ENCODE measurements around the gene S100A13.
"Not testable (repeated sequence)": the region's sequence is repeated elsewhere in the genome, so short reads cannot be mapped to it uniquely, and the experiment has no call there.

S100A13 gene

GRCh38 chr1:153599847-153600246 is 27.5 kb downstream of the S100A13 start:
- no peak for DNase-seq

GRCh38 chr1:153598309-153599172 is 28.8 kb downstream of the S100A13 start:
- peak; percentile 20 for DNase-seq

GRCh38 chr1:153597206-153597605 is 30.1 kb downstream of the S100A13 start:
- DNase-seq: peak; percentile 18

- DNase-seq: no peak
Measured at GRCh38 chr1:153592748-153593147, 34.6 kb downstream of the S100A13 start.

- DNase-seq: no peak
Measured at GRCh38 chr1:153588482-153588881, 38.8 kb downstream of the S100A13 start.

GRCh38 chr1:153588033-153588432 is 39.3 kb downstream of the S100A13 start:
- not testable (repeated sequence) for DNase-seq

GRCh38 chr1:153587314-153587713 is 40.0 kb downstream of the S100A13 start:
- DNase-seq: no peak

GRCh38 chr1:153586347-153586746 is 41.0 kb downstream of the S100A13 start:
- no peak for DNase-seq

- DNase-seq: no peak
Measured at GRCh38 chr1:153585006-153585405, 42.3 kb downstream of the S100A13 start.

GRCh38 chr1:153583976-153584375 is 43.3 kb downstream of the S100A13 start:
- no peak for DNase-seq

GRCh38 chr1:153583514-153583913 is 43.8 kb downstream of the S100A13 start:
- DNase-seq: not testable (repeated sequence)

GRCh38 chr1:153582836-153583235 is 44.5 kb downstream of the S100A13 start:
- not testable (repeated sequence) for DNase-seq

- DNase-seq: no peak
Measured at GRCh38 chr1:153578936-153579335, 48.4 kb downstream of the S100A13 start.

GRCh38 chr1:153578490-153578889 is 48.8 kb downstream of the S100A13 start:
- DNase-seq: no peak

GRCh38 chr1:153577624-153578051 is 49.7 kb downstream of the S100A13 start:
- DNase-seq: no peak

GRCh38 chr1:153577138-153577537 is 50.2 kb downstream of the S100A13 start:
- no peak for DNase-seq

GRCh38 chr1:153575497-153575896 is 51.8 kb downstream of the S100A13 start:
- not testable (repeated sequence) for DNase-seq

- DNase-seq: not testable (repeated sequence)
Measured at GRCh38 chr1:153575081-153575491, 52.2 kb downstream of the S100A13 start.

GRCh38 chr1:153573351-153573750 is 54.0 kb downstream of the S100A13 start:
- no peak for DNase-seq

GRCh38 chr1:153572569-153573015 is 54.7 kb downstream of the S100A13 start:
- peak; percentile 77 for DNase-seq

GRCh38 chr1:153571706-153572105 is 55.6 kb downstream of the S100A13 start:
- DNase-seq: no peak

- no peak for DNase-seq
Measured at GRCh38 chr1:153570874-153571273, 56.4 kb downstream of the S100A13 start.

GRCh38 chr1:153569465-153569864 is 57.8 kb downstream of the S100A13 start:
- no peak for DNase-seq

Data from stimulated activated CD4-positive, alpha-beta T cell treated with anti-CD3 and anti-CD28 coated beads, Interleukin-15, amount 100 ng/mL, for 24 hours (primary cell).